Hepatocyte (in vitro differentiated cells): ENCODE measurements around the gene MMP12. TPM values are rescaled to one million over a fixed set of nuclear protein-coding genes. Genes with fewer than 3 reads are reported as not detected.

ENCODE experiments used
- DNase-seq: peaks from one replicate; pipeline ENCODE4 v3.0.0-alpha.2; 2016; ENCODE audit warnings: low spot score
- H2AFZ ChIP-seq: fragments of 200-600 bp; sonication (generic); 2 replicates; pipeline ENCODE4 v1.6.0; 2016; ENCODE audit warnings: antibody characterized with exemption, mild to moderate bottlenecking
- H3K27ac ChIP-seq: fragments of 200-600 bp; sonication (generic); 2 replicates; pipeline ENCODE4 v1.5.1; 2016; ENCODE audit warnings: mild to moderate bottlenecking
- H3K27me3 ChIP-seq: fragments of 200-600 bp; sonication (generic); 2 replicates; pipeline ENCODE4 v1.6.1; 2016
- H3K36me3 ChIP-seq: fragments of 200-600 bp; sonication (generic); replicated peaks from 2 replicates; pipeline ENCODE4 v1.5.1; 2016; ENCODE audit warnings: low read depth; ENCODE audit not compliant: insufficient read depth
- H3K4me1 ChIP-seq: fragments of 200-600 bp; sonication (generic); 2 replicates; pipeline ENCODE4 v1.5.1; 2016; ENCODE audit warnings: mild to moderate bottlenecking, moderate library complexity; ENCODE audit not compliant: insufficient read depth
- H3K4me2 ChIP-seq: fragments of 200-600 bp; sonication (generic); 2 replicates; pipeline ENCODE4 v1.6.0; 2016
- H3K4me3 ChIP-seq: fragments of 200-600 bp; sonication (generic); 2 replicates; pipeline ENCODE4 v1.5.1; 2016; ENCODE audit warnings: mild to moderate bottlenecking
- H3K79me2 ChIP-seq: fragments of 200-600 bp; sonication (generic); 2 replicates; pipeline ENCODE4 v1.6.0; 2017; ENCODE audit warnings: mild to moderate bottlenecking
- H3K9me2 ChIP-seq: fragments of 200-600 bp; sonication (generic); replicated peaks from 2 replicates; pipeline ENCODE4 v1.6.0; 2017; ENCODE audit warnings: mild to moderate bottlenecking; ENCODE audit not compliant: insufficient read depth
- H3K9me3 ChIP-seq: fragments of 200-600 bp; sonication (generic); 2 replicates; pipeline ENCODE4 v1.5.1; 2016; ENCODE audit warnings: low read depth, mild to moderate bottlenecking
- H4K20me1 ChIP-seq: fragments of 200-600 bp; sonication (generic); 2 replicates; pipeline ENCODE4 v1.6.0; 2016; ENCODE audit warnings: mild to moderate bottlenecking; ENCODE audit not compliant: insufficient read depth, poor library complexity, severe bottlenecking
- CTCF ChIP-seq: fragments of 200-600 bp; sonication (generic); IDR thresholded peaks from 2 replicates; pipeline ENCODE4 v1.5.1; 2016; ENCODE audit warnings: antibody characterized with exemption, mild to moderate bottlenecking; ENCODE audit not compliant: poor library complexity
- EZH2 ChIP-seq: fragments of 200-600 bp; sonication (generic); IDR thresholded peaks from 2 replicates; pipeline ENCODE4 v1.6.1; 2016; ENCODE audit warnings: antibody characterized with exemption, mild to moderate bottlenecking, borderline replicate concordance
- EZH2phosphoT487 ChIP-seq: fragments of 200-600 bp; sonication (generic); IDR thresholded peaks from one replicate; pipeline ENCODE4 v1.6.1; 2018; ENCODE audit warnings: antibody characterized with exemption, mild to moderate bottlenecking, low read depth, moderate library complexity; ENCODE audit not compliant: unreplicated experiment, severe bottlenecking
- WGBS: methylation state at CpG from one replicate; pipeline ENCODE4 v1.1.6; 2016; ENCODE audit warnings: low lambda C conversion rate; ENCODE audit errors: missing lambda C conversion rate; 5-methylcytosine and 5-hydroxymethylcytosine counted together
- polyA plus RNA-seq: library from polyadenylated mRNA; unstranded; fragments of >200 nt; fragmentation: Nextera tagmentation; extraction: Ambion mirVana; gene quantifications from 2 replicates; pipeline ENCODE4 v1.2.1, GENCODE V29; 2016
- total RNA-seq: library from RNA; depleted of rRNA; stranded (reverse); fragments of >200 nt; gene quantifications from 2 replicates; pipeline ENCODE4 v1.2.3, GENCODE V29; 2014

MMP12 gene
- total and polyA plus RNA-seq, 2 experiments from 2014 or later: 0.57 to 0.60 TPM

DNA sequence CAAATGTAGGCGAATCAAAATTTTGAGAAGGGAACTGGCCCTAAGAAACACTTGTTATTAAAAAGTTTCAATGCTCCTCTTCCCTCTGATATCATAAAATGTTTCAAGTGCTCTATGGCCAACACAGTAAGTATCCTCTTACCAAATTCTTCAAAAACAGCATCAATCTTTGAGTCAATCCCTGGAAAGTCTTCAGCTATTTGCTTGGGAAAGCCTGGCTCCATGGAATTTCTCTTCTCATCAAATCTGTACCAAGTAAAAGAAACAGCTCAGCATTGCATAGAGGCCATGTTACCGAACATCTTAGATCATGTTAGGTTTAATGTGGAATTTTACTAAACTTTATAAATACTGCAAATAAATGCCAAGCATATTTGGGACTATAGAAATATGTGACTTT is 37.6 kb downstream of the MMP12 start:
- no peaks in the 10 kb centered on the region for H3K9me3 ChIP-seq
- 93% methylated on average over 2 of the region's 2 CpGs for WGBS
- no peak for TF ChIP-seq EZH2phosphoT487
- TF ChIP-seq CTCF: no peak
- TF ChIP-seq EZH2: no peak

DNA sequence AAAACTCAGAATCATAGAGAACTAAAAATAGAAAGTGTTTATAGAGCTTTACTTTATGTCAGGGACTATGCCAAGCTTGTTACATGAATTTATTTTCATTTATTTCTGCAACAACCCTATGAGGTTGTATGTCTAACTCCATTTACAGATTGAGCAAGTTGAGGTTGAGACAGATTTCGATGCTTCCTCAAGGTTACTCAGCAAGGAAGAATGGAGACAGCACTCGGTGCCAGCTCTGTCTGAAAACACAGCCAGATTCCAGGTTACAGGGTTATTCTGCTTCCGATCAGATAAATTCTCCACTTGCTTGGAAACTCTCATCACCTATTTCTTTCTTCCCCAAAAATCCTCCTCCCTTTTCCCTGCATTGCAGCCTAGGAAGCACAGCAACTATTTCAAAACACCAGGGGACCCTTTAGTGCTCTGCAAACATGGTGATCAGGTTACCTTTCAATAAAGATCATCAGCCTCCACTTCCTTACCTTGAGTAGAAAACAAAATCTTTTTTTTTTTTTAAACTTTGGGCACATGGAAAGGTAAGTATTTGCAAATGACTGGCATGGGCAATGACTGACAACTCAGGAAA is 38.4 kb downstream of the MMP12 start:
- Histone ChIP-seq H4K20me1 (no peaks in the 10 kb centered on the region), H3K9me2 (no peaks in the 10 kb centered on the region), H3K4me3 (no peak overlapping the region), H3K27me3 (no peaks in the 10 kb centered on the region), H3K36me3 (no peaks in the 10 kb centered on the region), H3K9me3 (no peaks in the 10 kb centered on the region), H2AFZ (no peak overlapping the region), H3K27ac (no peak overlapping the region), H3K4me2 (no peak overlapping the region), H3K79me2 (no peaks in the 10 kb centered on the region), H3K4me1 (peaks cover 10% of the 10 kb centered on the region)
- no peak for DNase-seq
- TF ChIP-seq EZH2phosphoT487 (no peak), CTCF (no peak), EZH2 (no peak)
- 66% methylated on average over 3 of the region's 3 CpGs for whole genome bisulfite sequencing

More for the DNA sequence above, 37.6 kb downstream of the MMP12 start:
- no peaks in the 10 kb centered on the region for H3K79me2 ChIP-seq
- no peak for DNase-seq
- H3K9me2 ChIP-seq: no peaks in the 10 kb centered on the region
- no peak overlapping the region for H3K4me2 ChIP-seq
- no peak overlapping the region for H2AFZ ChIP-seq
- H4K20me1 ChIP-seq: no peaks in the 10 kb centered on the region
- no peak overlapping the region for H3K27ac ChIP-seq
- H3K27me3 ChIP-seq: no peaks in the 10 kb centered on the region
- H3K4me1 ChIP-seq: peaks cover 10% of the 10 kb centered on the region
- no peak overlapping the region for H3K4me3 ChIP-seq
- no peaks in the 10 kb centered on the region for H3K36me3 ChIP-seq

- H3K9me2 ChIP-seq: no peaks in the 10 kb centered on the region
- DNase-seq: no peak
- WGBS: 84% methylated on average over 2 of the region's 2 CpGs
- no peaks in the 10 kb centered on the region for H3K36me3 ChIP-seq
- H2AFZ ChIP-seq: no peak overlapping the region
- peaks cover 10% of the 10 kb centered on the region for H3K4me1 ChIP-seq
- H3K9me3 ChIP-seq: no peaks in the 10 kb centered on the region
- no peak overlapping the region for H3K4me3 ChIP-seq
- no peaks in the 10 kb centered on the region for H4K20me1 ChIP-seq
- H3K27me3 ChIP-seq: no peaks in the 10 kb centered on the region
- no peak for TF ChIP-seq EZH2phosphoT487
- no peak for TF ChIP-seq CTCF
- no peak for TF ChIP-seq EZH2
- no peak overlapping the region for H3K4me2 ChIP-seq
- H3K79me2 ChIP-seq: no peaks in the 10 kb centered on the region
- H3K27ac ChIP-seq: no peak overlapping the region
Observed at GRCh38 chr11:102833731-102834130, 41.1 kb downstream of the MMP12 start.

DNA sequence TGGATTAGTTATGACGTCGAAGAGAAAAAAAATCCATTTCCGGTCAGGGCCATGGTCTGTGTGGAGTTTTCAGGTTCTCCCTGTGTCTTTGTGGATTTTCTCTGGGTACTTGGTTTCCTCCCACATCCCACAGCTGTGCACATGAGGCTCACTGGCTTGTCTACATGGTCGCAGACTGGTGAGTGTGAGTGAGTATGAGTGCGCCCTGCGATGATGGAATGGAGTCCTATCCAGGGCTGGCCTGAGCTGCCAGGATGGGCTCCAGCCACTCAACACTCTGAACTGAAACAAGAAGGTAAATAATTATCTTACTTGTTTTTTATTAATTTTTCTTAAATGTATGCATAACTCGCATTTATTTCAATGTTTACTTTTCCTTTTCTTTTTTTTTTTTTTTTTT is 42.2 kb downstream of the MMP12 start:
- Histone ChIP-seq H3K9me2 (no peaks in the 10 kb centered on the region), H4K20me1 (no peaks in the 10 kb centered on the region), H3K27ac (no peak overlapping the region), H3K4me3 (no peak overlapping the region), H3K79me2 (no peaks in the 10 kb centered on the region), H2AFZ (no peak overlapping the region), H3K4me2 (no peak overlapping the region), H3K9me3 (no peaks in the 10 kb centered on the region), H3K27me3 (no peaks in the 10 kb centered on the region), H3K36me3 (no peaks in the 10 kb centered on the region), H3K4me1 (peaks cover 10% of the 10 kb centered on the region)
- no peak for TF ChIP-seq EZH2
- TF ChIP-seq CTCF: no peak
- no peak for TF ChIP-seq EZH2phosphoT487
- WGBS: 95% methylated on average over 7 of the region's 7 CpGs
- DNase-seq: no peak
